GM19099 (cell line): ENCODE results near the gene LRP2.

Experiments used
- POLR2A ChIP-seq: IDR thresholded peaks from 3 replicates; pipeline ENCODE4 v1.6.1; 2011; ENCODE audit warnings: low read depth; ENCODE audit not compliant: insufficient read length; ENCODE audit errors: extremely low read depth

LRP2 gene

DNA sequence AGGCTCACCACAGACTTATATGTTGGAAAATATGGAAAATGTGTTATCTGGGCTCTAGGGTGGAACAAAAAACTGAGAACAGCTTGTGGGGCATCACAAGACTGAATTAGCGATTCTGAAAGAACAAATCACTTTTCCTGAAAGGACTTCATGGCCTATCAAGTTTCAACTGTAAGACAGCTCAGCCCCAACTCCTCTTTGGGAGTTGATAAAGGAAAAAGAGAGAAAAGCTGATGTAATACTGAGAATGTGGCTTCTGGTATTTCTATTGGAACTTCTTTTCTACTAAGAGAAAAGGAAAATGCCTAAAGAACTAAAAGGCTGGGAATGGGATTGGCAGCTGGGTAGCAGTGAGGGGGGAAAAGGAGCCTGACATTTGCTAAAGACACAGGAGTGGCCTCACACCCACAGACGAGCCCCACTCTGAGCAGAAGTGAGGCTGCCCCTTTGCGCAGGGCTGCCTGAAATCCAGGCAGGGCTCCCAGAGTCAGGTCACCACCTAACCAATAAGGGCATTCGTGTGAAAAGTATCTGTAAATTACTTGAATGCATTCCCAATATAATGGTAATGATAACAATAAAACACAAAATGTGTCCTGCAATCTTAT, 75.6 kb downstream of the LRP2 start:
- TF ChIP-seq POLR2A, result no peak

DNA sequence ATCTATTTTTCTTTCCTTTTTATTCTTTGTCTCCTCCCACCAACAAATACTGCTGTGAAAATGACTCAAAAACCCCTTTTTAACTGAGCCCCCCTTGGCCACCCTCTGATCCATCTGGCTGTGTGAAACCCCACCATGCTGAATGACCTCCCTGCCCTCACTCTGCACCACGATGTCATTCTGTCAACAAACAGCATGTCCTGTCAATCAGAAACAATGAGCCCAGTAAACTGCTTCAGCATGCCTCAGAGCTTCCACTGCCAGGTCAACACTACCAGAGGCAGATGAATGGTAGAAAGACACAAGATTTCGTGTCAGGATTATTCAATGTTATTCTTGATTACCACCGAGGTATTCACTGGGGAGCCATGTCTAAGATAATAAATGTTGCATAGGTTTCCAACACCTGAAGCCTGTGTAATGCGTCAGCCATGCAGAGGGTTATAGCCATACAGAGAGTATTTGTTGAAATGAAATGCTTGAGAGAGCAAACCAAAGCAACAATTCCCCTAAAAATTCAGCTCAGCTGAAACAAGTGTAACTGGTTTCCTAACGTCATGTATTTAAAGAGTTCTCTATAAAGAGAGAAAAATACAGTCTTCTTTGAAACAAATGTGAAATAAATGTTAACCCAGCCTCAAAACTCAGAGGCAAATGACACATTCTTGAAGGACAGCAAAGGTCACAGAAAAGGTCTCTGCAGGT, 76.7 kb downstream of the LRP2 start:
- no peak for TF ChIP-seq POLR2A

DNA sequence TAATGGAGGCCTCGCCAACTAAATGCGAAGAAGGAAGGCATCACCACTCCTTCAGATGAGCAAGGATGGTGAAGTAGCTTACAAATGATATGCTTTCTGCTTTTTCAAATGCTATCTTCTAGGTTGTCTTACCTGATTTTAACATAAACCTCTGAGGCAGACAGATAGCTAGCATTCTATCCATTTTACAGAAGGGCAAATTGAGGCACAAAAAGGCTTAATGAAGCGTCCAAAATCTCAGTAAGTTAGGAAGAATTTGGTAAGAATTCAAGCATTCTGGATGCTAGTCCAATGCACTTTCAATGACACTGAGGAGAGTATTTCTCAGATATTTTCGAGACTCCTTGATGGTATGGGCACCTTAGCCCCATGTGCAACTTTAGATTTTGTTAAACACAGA, 81.8 kb downstream of the LRP2 start:
- no peak for TF ChIP-seq POLR2A

DNA sequence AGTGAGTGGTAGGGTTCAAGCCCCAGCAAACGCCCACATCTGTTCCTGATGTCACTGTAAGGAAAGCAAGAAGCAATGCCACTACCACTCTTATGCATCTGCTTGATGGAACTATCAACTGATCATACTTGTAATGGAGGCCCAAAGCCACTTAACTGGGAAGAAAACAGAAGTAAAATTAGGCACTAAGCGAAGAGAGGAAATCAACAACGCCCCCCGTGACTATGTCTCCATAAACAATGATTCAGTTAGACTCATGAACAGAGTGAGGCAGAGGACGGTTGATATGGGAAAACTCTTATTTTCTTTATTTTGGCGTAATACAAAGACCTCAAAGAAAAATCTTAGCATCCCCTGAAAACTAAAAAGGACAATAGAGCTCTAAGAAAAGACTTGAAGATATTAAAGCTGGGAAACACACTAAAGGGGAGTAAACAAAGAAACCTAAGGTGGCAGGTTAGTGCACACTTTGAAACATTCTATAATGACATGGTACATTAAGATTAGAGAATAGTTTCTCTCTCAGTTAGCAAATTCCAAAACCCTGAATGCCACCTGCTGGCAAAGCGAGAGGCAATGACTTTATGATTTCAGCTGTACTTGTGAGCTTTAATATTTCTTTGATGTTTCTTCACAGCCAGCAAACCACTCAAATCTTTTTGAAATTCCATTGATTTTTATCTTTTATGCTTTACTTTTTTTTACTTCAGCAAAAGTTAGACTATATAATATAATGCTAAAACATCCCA, 86.5 kb downstream of the LRP2 start:
- TF ChIP-seq POLR2A, result no peak

DNA sequence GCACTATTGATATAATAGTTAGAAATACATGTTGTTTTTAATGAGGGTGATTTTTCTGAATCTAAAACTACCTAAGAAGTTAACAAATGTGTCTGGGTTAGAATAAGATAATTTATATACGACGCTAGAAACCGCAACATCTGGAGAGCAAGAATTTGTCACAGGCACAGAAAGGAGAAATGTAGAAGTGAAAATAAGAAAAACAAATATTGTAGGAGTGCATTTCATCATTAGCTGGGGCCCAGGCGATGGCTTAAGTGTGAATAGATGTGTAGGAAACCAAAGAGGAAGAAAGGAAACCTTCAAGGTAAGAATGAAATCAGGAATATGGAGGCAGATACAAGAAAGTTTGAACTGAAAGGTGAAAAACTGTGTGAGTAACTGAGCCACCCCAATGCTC, 90.3 kb downstream of the LRP2 start:
- TF ChIP-seq POLR2A, result no peak

DNA sequence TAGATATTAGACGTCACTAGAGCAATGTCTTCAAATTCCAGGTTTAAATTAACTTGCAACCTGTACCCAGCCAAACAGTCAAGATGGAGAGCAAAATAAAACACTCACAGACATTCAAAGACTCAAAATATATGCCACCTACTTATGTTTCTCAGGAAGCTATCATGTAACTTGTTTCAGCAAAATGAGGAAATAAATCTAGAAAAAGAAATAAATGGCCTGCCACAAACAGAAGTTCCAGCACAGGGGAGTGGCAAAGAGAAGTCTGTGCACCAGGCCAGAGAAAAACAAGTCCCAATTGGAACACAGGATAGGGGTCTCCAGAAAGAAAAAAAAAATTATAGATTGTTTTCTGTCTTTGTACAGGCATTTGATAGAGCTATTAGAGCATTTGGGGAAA, 96.7 kb downstream of the LRP2 start:
- no peak for TF ChIP-seq POLR2A

DNA sequence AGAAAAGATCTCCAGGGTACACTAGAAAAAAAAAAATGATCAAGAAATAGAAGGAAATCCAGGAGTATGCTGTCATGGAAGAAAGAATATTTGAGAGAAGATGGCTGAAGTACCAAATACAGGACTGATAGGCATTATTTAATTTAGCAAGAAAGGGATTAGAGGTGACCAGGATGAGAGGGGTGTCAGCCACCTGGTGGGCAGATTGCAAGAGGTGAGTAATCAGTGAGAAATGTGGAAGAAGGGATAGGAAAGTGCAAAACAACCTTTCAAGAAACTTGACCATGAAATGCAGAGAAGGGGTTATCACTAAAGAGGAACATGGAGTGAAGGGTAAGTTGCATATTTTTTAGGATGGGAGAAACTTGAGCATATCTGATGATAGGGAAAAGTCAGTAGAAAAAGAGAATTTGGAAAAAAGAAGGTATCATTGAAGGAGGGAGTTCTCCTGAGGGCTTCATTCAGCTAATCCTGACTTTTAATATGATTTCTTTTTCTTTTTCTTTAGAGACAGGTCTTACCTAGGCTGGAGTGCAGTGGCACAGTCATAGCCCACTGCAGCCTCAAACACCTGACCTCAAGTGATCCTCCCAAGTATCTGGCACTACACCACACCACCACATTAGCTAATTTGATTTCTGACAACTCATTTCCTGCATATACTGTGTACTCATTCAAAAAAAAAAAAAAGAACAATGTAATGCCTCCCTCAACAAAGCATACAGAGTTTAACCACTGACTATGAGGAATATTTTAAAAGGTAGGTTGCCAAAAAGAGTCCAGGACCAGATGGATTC, 101.3 kb downstream of the LRP2 start:
- TF ChIP-seq POLR2A, result no peak

DNA sequence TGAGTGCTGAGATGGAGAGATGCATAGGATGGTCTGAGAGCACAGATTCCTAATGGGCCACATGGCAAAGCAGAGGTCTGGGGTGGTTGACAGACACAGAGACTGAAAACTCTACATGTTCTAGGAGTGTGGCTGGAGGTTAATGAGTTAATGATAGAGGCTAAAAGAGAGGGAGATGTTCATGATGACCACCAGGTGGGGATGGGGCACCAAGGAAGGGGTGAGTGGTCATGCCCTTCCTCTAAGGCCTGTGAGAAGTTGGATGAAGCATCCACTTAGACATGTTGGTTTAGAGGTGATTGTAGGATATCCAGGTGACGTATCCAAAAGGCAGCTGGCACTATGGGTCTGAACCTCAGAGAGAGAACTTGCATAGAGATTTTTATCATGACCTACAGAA, 102.1 kb downstream of the LRP2 start:
- TF ChIP-seq POLR2A, result no peak

DNA sequence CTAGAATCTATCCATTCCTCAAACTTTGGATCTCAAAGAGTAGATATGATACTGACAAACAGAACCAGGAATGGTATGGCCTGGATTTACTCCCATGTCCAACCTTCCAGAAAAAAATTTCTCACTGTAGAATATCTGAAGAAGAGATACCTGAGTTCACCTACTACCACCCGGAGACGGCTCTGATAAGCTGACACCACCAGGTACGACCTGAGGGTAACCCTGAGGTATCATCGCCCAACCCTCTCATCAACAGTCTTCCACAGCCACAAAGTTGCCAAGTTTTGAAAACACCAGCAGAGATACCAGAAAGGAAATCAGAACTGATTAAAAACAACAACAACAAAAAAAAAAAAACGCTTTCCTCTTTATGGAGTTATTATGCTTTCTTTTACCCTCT, 102.9 kb downstream of the LRP2 start:
- TF ChIP-seq POLR2A, result no peak

DNA sequence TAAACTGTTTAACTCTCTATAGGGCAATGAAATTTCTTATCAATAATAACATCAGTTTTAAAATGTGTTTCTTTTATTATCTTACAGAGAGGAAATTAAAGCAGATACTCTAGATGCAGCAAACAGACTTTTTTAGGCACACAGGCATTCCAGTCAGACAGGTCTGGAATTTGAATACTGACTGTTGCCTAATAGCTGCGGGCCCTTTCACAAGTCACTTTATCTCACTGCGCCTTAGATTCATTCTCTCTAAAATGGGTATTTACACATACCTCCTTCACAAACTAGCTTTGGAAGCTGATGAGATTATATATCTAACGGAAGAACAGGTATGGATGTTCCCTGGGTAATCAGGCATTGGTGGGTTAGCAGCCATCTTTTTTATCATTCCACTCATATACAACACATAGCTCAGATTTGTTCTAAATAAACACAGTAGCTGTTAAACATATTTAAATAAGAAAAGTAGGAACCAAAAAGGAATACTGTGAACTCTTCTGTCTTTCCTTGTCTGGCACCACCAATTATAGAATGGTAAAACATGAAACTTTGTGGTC, 104.2 kb downstream of the LRP2 start:
- TF ChIP-seq POLR2A, result no peak

DNA sequence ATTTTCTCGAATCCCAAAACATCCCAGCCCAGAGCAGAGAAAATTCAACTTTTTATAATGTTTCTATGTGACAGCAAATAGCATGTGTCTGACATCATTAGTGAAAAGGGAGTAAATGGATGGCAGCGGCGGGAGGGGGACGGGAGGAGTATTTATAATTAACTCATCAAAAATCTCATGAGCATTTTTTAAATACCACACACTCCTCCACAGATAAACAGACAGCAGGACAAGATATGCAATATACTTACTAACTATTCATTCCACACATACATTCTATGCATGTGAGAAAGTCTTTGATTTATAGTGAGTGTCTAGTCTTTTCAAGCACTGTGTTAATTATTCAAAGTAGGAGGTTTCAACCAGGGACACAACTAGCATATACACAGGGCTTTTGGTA, 107.6 kb downstream of the LRP2 start:
- TF ChIP-seq POLR2A, result no peak

DNA sequence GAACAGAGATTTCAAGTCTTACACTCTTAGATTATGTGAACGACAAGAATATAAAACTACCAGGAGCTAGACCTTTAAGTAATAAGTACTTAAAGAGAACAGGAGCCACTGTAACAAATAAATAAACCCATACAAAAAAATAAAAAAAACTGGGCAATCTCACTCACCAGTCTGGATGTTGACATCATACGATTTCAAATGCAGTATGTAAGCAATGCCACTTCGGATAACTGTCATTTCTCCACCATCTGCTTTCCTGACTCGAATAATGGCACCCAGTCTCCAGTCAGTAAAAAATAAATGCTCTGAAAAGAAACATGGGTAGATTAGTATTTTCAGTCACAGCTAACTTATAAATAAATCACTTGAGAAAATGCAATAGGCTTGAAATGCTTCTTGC, 115.1 kb downstream of the LRP2 start:
- no peak for TF ChIP-seq POLR2A

DNA sequence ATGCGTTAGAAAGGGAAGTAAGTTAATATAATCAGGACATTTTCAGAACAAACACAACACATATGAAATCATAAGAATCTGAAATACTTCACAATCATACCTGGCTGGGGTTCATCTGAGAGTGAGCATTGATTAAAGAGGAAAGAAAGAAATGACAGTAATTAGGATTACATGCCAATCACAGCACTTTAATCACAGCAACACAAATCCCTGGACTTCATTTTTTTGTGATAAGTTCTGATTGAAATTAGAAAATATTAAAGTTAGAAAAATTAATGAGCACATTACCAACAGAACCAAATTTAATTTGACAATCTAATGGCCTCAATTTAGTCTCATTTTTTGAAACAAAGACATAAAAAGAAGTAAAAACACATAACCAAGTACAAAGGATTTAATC, 121.9 kb downstream of the LRP2 start:
- TF ChIP-seq POLR2A, result no peak

DNA sequence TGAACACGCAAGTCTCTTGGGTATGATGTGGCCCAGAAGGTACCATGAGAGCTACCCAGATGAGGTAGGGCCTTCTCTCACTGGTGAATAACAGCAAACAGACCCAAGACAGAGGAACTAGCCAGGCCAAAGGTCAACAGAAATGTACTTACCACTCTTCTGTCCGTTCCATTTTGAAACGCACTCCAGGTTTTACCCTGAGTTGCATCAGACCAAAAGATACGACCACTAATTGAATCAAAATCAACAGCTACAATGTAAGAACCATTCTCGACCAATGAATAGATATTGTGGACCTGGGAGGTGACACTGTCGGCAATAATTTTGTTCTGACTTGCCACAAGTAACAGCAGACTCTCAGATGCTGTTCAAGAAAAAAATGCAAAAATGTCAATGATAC, 124.4 kb downstream of the LRP2 start:
- no peak for TF ChIP-seq POLR2A

DNA sequence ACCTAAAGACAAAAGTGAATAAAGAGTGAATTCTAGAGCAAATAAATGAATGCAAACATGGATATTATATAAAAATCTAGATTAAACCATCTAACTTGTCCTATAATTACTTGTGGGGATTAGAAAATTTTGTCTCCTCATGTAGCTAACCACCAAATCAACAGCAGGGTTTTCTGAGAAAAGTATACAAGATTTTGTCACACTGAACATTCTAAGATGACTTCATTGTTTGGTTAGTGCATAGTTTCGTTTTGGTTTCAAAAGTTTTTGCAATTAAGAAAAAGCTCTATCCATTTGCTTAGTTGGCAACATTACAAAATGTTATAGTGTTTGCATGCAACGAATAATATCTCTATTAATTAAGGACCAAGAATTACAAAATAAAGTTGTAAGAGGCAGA, 125.0 kb downstream of the LRP2 start:
- no peak for TF ChIP-seq POLR2A
